Activated B cell treated with CpG ODN at 0.5 μM for 24 hours (primary cell): Measurements from ENCODE around the gene RABL6. TPM values are rescaled to one million over a fixed set of nuclear protein-coding genes. Genes with fewer than 3 reads are reported as not detected.

ENCODE experiments used
- ATAC-seq: fragments of 200-7000 bp; cut with Tn5 transposase; one replicate; pipeline ENCODE4 v1.10.0; 2021; ENCODE audit warnings: low read depth, mild to moderate bottlenecking, moderate library complexity
- CTCF ChIA-PET: fragments of 350-600 bp; sonication (Branson Sonifier 250); formaldehyde crosslinking; loops from one replicate; lab custom pipeline; 2021; ENCODE audit warnings: antibody characterized with exemption; lab: Charles Lee
- POLR2A ChIA-PET: fragments of 350-600 bp; sonication (Branson Sonifier 250); formaldehyde crosslinking; loops from one replicate; lab custom pipeline; 2021; ENCODE audit warnings: antibody characterized with exemption; lab: Charles Lee
- DNase-seq: peaks from one replicate; pipeline ENCODE4 v3.0.0; 2022
- H3K27ac Mint-ChIP-seq: one replicate; pipeline ENCODE4 v1.8.0; 2020; ENCODE audit warnings: mixed read lengths
- H3K27me3 Mint-ChIP-seq: one replicate; pipeline ENCODE4 v1.8.0; 2021; ENCODE audit warnings: mixed read lengths
- H3K36me3 Mint-ChIP-seq: one replicate; pipeline ENCODE4 v1.8.0; 2021; ENCODE audit warnings: low read depth, mixed read lengths
- H3K4me1 Mint-ChIP-seq: one replicate; pipeline ENCODE4 v1.8.0; 2021; ENCODE audit warnings: mixed read lengths
- H3K4me3 Mint-ChIP-seq: one replicate; pipeline ENCODE4 v1.8.0; 2020; ENCODE audit warnings: mild to moderate bottlenecking, mixed read lengths
- H3K9me3 Mint-ChIP-seq: one replicate; pipeline ENCODE4 v1.8.0; 2020; ENCODE audit warnings: mixed read lengths
- CTCF ChIP-seq: fragments of 200-600 bp; IDR thresholded peaks from one replicate; pipeline ENCODE4 v1.8.0; 2022; ENCODE audit warnings: antibody characterized with exemption, mild to moderate bottlenecking
- intact Hi-C: fragments of 100-400 bp; cut with micrococcal nuclease; formaldehyde crosslinking; loops from one replicate; pipeline ENCODE4 v1.15.1; 2024
- total RNA-seq: library from RNA; stranded (reverse); gene quantifications from 2 replicates; pipeline ENCODE4 v1.2.3, GENCODE V29; 2022

Gene RABL6
- total RNA-seq, 1 donor from 2014 or later: 75.0 TPM

GRCh38 chr9:136845465-136846260 is 37.9 kb downstream of the RABL6 start:
- H3K27me3 Mint-ChIP-seq: peaks cover 6% of the 10 kb centered on the region

GRCh38 chr9:136846376-136847087 is 38.8 kb downstream of the RABL6 start:
- ChIA-PET CTCF (interaction anchor here (1.0 kb wide), 1 partner anchor 55 kb away, joined by 3 read pairs; no protein-coding TSS in a partner anchor), POLR2A (interaction anchor here (1.0 to 1.9 kb wide), 3 partner anchors 98 to 456 kb away, joined by 3 to 8 read pairs (median 3); partner anchors contain the start of genes C8G, FBXW5 and NRARP)
- H3K27ac Mint-ChIP-seq: no peak overlapping the region
- H3K9me3 Mint-ChIP-seq: no peaks in the 10 kb centered on the region
- no peak for TF ChIP-seq CTCF
- H3K27me3 Mint-ChIP-seq: peaks cover 6% of the 10 kb centered on the region
- no peak overlapping the region for H3K4me3 Mint-ChIP-seq
- ATAC-seq (no peak), DNase-seq (no peak)
- intact Hi-C loops: loop anchor here (1.0 to 10.0 kb wide), 2 partner anchors 56 to 318 kb away; no protein-coding TSS in a partner anchor
- H3K4me1 Mint-ChIP-seq: peaks cover 32% of the 10 kb centered on the region
- H3K36me3 Mint-ChIP-seq: no peaks in the 10 kb centered on the region

More at GRCh38 chr9:136845465-136846260, 37.9 kb downstream of the RABL6 start:
- TF ChIP-seq CTCF: no peak
- ATAC-seq (no peak), DNase-seq (no peak)
- no peak overlapping the region for H3K4me3 Mint-ChIP-seq
- no peak overlapping the region for H3K27ac Mint-ChIP-seq
- POLR2A ChIA-PET: interaction anchor here (0.5 to 0.6 kb wide), 2 partner anchors 102 to 399 kb away, joined by 3 to 4 read pairs; no protein-coding TSS in a partner anchor
- CTCF ChIA-PET: no interaction called here
- H3K36me3 Mint-ChIP-seq: no peaks in the 10 kb centered on the region
- H3K9me3 Mint-ChIP-seq: no peaks in the 10 kb centered on the region
- intact Hi-C loops: loop anchor here (10.0 kb wide), 1 partner anchor 319 kb away; no protein-coding TSS in a partner anchor
- H3K4me1 Mint-ChIP-seq: peaks cover 32% of the 10 kb centered on the region

GRCh38 chr9:136847088-136847825 is 39.5 kb downstream of the RABL6 start:
- Mint-ChIP-seq H3K4me3 (peak overlapping the region; percentile 95), H3K4me1 (peaks cover 30% of the 10 kb centered on the region), H3K36me3 (no peaks in the 10 kb centered on the region), H3K27ac (peak overlapping the region; percentile 59), H3K27me3 (peaks cover 6% of the 10 kb centered on the region), H3K9me3 (no peaks in the 10 kb centered on the region)
- intact Hi-C loops: loop anchor here (1.0 to 10.0 kb wide), 2 partner anchors 55 to 318 kb away; no protein-coding TSS in a partner anchor
- ATAC-seq: no peak
- no peak for DNase-seq
- no peak for TF ChIP-seq CTCF
- POLR2A ChIA-PET: interaction anchor here (0.6 to 2.2 kb wide), 8 partner anchors 17 to 455 kb away, joined by 3 to 13 read pairs (median 4); partner anchors contain the start of genes C8G, FBXW5, NRARP and PAXX
- CTCF ChIA-PET: interaction anchor here (1.0 to 1.3 kb wide), 2 partner anchors 55 to 188 kb away, joined by 3 to 4 read pairs; no protein-coding TSS in a partner anchor

GRCh38 chr9:136847826-136848392 is 40.2 kb downstream of the RABL6 start:
- H3K4me1 Mint-ChIP-seq: peaks cover 28% of the 10 kb centered on the region
- no peaks in the 10 kb centered on the region for H3K36me3 Mint-ChIP-seq
- H3K4me3 Mint-ChIP-seq: peak overlapping the region; percentile 95
- ChIA-PET POLR2A (interaction anchor here (0.6 to 2.2 kb wide), 14 partner anchors 16 to 454 kb away, joined by 3 to 13 read pairs (median 3); partner anchors contain the start of genes C8G, EDF1, FBXW5 and NRARP), CTCF (interaction anchor here (1.3 kb wide), 1 partner anchor 188 kb away, joined by 4 read pairs; no protein-coding TSS in a partner anchor)
- DNase-seq (peak; percentile 56), ATAC-seq (no peak)
- intact Hi-C loops: loop anchor here (1.0 to 10.0 kb wide), 2 partner anchors 54 to 317 kb away; no protein-coding TSS in a partner anchor
- peak overlapping the region; percentile 59 for H3K27ac Mint-ChIP-seq
- H3K27me3 Mint-ChIP-seq: peaks cover 6% of the 10 kb centered on the region
- no peaks in the 10 kb centered on the region for H3K9me3 Mint-ChIP-seq
- TF ChIP-seq CTCF: no peak
